Loucy (cell line): Measurements from ENCODE around the gene STT3B.

Experiments used
- EZH2phosphoT487 ChIP-seq: fragments of 200-600 bp; IDR thresholded peaks from 2 replicates; pipeline ENCODE4 v1.6.1; 2018; ENCODE audit warnings: antibody characterized with exemption, mild to moderate bottlenecking, moderate library complexity, borderline replicate concordance
- TF ChIP-seq, protein P1 (sequence below): fragments of 200-600 bp; sonication (generic); conservative IDR thresholded peaks from 2 replicates; pipeline ENCODE4 v1.5.1; 2014; ENCODE audit warnings: mild to moderate bottlenecking, antibody characterized with exemption, low read length

DNA sequence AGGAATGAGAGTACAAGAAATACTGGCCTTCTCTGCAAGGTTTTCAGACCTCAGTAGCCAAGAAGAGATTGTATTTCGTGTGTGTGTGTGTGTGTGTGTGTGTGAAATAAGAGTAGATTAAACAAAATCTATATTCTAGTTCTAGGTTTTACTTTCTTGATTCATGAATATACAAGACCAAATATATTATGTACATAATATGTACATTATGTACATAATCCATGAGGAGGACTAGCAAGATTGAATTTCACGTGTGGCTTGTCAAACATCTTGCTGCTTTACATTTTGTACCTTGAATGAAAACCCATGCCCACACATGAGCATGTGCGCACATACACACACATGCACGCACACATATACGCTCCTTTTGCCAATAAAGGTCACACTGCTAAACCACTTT is 18.2 kb upstream of the STT3B start:
- TF ChIP-seq EZH2phosphoT487 = no peak
- TF ChIP-seq, protein P1, sequence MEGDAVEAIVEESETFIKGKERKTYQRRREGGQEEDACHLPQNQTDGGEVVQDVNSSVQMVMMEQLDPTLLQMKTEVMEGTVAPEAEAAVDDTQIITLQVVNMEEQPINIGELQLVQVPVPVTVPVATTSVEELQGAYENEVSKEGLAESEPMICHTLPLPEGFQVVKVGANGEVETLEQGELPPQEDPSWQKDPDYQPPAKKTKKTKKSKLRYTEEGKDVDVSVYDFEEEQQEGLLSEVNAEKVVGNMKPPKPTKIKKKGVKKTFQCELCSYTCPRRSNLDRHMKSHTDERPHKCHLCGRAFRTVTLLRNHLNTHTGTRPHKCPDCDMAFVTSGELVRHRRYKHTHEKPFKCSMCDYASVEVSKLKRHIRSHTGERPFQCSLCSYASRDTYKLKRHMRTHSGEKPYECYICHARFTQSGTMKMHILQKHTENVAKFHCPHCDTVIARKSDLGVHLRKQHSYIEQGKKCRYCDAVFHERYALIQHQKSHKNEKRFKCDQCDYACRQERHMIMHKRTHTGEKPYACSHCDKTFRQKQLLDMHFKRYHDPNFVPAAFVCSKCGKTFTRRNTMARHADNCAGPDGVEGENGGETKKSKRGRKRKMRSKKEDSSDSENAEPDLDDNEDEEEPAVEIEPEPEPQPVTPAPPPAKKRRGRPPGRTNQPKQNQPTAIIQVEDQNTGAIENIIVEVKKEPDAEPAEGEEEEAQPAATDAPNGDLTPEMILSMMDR = no peak
